22Rv1 (cell line): Measurements from ENCODE around the gene SPEF2.

ENCODE experiments used
- CTCF ChIP-seq: fragments of 450-650 bp; IDR thresholded peaks from 2 replicates; pipeline ENCODE4 v1.5.1; 2017; ENCODE audit warnings: mild to moderate bottlenecking
- ZFX ChIP-seq: fragments of 450-650 bp; IDR thresholded peaks from 2 replicates; pipeline ENCODE4 v1.6.1; 2017; ENCODE audit warnings: antibody characterized with exemption, borderline replicate concordance

GRCh38 chr5:35762368-35762767 lies 144.7 kb downstream of the SPEF2 start:
- TF ChIP-seq CTCF (no peak), ZFX (no peak)
